ENCODE measurements around the gene SLC22A14.

- TF ChIP-seq CTCF (IDR thresholded peaks at IDR 0.05) (no peak), POLR2AphosphoS5 (IDR thresholded peaks at IDR 0.05) (no peak), EP300 (IDR thresholded peaks at IDR 0.05) (no peak), POLR2A (IDR thresholded peaks at IDR 0.05) (no peak)
These were observed 63.9 kb downstream of the SLC22A14 start for GRCh38 chr3:38345879-38346586.
